NCI-H345 treated with DMSO at 0.1 percent for 48 hours (cell line): ENCODE data around the gene GCN1.

Experiments
- DNase-seq: peaks from one replicate; lab custom pipeline; 2025; ENCODE audit not compliant: unreplicated experiment; lab: John Stamatoyannopoulos, UW

GCN1 gene

GRCh38 chr12:120183211-120183631 lies 11.3 kb downstream of the GCN1 start:
- no peak for DNase-seq

- no peak for DNase-seq
These were observed 12.4 kb downstream of the GCN1 start for GRCh38 chr12:120181991-120182631.

DNA sequence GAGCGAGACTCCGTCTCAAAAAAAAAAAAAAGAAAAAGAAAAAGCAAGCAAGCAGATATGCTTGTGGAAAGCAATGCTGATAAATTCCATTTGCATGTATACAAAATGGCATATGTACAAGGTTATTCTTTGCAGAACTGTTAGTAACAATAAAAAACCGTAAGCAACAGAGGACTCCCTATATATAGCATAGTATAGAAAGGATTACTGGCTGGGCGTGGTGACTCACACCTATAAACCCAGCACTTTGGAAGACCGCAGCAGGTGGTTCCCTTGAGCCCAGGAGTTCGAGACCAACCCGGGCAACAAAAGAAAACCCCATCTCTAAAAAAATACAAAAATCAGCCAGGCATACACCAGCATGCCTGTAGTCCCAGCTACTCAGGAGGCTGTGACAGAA lies 13.5 kb downstream of the GCN1 start:
- DNase-seq, result no peak

GRCh38 chr12:120175537-120175936 lies 19.0 kb downstream of the GCN1 start:
- no peak for DNase-seq

- no peak for DNase-seq
These were observed 19.5 kb downstream of the GCN1 start for GRCh38 chr12:120175062-120175461.

DNA sequence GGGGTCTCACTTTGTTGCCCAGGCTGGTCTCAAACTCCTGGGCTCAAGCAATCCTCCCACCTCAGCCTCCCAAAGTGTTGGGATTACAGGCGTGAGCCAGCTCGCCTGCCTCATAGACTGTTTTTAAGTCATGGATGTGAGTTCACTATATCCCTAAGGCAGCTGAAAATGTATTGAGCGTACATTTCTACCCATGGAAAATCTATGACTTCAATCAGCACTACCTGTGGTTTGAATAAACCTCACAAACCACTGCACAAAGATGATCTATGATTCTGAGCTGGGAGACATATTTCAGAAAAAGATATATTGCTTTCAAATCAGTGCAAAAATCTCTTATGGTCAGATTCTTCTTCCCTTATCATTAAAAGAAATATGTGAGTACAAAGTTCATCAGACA lies 22.5 kb downstream of the GCN1 start:
- no peak for DNase-seq

DNA sequence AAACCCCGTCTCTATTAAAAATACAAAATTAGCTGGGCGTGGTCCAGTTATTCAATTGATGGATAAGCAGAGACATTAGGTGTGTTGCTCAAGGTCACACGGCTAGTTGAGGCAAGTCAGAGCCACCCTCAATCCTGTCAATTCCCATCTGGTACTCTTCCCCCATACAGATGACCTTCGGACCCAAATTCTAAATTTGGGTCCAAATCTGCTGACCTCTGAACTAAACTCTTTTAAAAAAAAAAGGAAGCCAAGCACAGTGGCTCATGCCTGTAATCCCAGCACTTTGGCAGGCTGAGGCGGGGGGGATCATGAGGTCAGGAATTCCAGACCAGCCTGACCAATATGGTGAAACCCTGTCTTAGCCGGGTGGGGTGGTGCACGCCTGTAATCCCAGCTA lies 23.9 kb downstream of the GCN1 start:
- DNase-seq, result no peak

GRCh38 chr12:120169946-120170345 lies 24.6 kb downstream of the GCN1 start:
- DNase-seq, result no peak

DNA sequence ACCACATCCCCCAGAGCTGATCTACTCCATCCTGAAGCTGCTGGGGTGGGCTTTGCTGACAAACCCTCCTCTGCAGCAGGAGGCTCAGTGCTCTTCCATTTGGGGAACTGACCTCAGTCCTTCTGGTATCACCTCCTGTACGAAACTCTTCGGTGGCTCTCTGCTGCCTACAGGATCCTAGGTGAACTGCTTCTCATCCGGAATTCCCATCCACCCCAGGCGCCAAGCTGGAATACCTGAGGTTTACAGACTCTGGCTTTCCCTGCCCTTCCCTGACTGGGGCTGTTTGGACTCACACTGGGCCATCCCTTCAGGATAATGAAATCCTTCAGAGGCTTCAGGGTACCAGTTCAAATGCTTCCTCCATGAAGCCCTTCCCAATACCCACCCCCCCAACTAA lies 26.2 kb downstream of the GCN1 start:
- DNase-seq, result no peak

- no peak for DNase-seq
These were observed 26.9 kb downstream of the GCN1 start for GRCh38 chr12:120167529-120168095.

DNA sequence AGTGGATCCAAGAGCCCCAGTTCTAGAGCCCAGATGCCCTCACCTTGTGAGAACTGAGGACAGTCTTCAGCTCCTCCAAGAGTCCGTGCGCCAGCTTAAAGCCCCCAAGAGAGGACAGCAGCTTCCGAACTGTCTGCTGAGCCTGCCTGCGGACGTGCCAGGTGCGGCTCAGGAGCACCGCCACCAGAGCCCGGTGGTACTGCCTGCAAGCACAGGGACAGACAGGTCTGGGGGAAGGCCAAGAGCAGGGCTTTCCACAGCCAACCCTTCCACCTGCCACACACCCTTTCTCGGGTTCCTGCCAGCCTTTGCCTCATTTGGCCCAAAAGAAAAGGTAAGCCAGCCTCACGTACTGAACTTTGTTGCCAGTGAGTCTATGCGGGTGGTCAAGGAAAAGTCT lies 30.2 kb downstream of the GCN1 start:
- DNase-seq, result no peak

DNA sequence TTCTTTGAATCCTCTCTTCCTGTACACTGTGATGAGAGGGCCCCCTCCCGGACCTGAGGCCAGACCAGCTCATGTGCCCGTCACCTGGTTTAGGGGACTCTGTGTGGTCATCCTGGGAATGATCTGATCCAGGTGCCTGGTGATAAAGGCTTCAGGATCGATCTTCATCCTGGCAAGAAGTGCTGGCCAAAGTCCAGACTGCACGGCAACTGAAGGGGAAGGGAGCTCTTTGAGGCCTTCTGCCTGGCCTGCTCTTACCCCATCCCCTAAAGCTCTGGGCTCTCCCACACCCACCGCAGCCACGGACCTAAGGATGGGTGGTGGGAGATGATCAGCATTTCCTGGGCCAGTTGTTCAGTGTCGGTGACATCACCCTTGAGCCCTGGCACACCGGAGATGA lies 31.8 kb downstream of the GCN1 start:
- no peak for DNase-seq

GRCh38 chr12:120161852-120162251 lies 32.7 kb downstream of the GCN1 start:
- no peak for DNase-seq

- DNase-seq, result no peak
These were observed 34.8 kb downstream of the GCN1 start for GRCh38 chr12:120159509-120160237.

DNA sequence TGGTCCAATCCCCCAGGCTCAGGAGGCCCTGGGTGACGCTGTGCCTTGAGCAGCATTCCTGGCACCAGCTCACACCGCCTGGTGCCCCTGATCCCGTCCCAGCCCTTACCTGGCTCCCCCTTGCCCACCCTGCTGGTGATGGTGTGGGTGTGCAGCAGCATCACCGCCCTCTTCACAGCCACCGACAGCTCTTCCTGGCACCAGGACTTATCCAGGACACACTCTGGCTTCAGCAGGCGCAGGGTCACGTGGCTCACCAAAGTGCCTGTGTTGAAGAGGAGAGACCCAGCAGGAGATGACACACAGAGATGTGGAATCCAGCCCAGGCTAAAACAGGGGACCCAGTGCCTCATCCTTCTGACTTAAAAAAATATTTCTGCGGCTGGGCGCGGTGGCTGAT lies 36.2 kb downstream of the GCN1 start:
- DNase-seq, result no peak

DNA sequence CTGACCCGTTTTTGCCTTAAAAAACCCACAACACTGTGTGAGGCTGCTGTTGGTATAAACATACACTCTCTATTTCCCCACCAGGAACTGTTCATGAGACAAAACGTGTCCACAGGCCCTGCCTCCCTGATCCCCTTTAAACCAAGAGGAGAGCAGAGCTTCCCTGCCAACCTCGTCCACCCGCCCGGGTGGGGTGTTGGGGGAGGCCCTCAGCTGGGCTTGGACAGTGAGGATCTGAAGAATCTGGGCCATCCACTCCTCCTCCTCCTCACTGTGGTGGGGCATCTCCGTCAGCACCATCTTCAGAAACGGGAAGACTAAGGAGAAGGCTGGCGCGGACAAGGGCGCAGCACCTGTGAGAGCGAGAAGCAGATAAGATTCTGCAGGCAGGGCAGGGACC lies 36.8 kb downstream of the GCN1 start:
- no peak for DNase-seq

- DNase-seq, result no peak
These were observed 37.9 kb downstream of the GCN1 start for GRCh38 chr12:120156315-120157259.

DNA sequence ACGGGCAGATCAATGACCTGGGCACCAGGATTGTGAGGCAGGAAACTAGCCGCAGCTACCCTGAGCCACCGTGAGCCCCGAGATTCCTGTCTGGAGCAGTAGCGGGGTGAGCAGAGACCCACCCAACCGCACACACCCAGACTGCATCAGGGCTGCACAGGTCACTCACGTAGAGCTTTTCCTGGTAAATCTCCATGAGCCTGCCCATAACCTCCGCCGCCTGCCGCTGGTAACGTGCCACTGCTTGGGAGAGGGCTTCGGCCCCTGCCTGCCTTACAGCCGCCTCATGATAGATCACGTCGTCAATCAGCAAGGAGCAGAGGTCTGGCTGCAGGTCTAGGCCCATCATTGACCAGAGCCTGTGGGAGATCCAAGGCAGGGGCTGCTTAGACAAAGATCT lies 39.4 kb downstream of the GCN1 start:
- no peak for DNase-seq

GRCh38 chr12:120150919-120151525 lies 43.5 kb downstream of the GCN1 start:
- DNase-seq, result no peak

DNA sequence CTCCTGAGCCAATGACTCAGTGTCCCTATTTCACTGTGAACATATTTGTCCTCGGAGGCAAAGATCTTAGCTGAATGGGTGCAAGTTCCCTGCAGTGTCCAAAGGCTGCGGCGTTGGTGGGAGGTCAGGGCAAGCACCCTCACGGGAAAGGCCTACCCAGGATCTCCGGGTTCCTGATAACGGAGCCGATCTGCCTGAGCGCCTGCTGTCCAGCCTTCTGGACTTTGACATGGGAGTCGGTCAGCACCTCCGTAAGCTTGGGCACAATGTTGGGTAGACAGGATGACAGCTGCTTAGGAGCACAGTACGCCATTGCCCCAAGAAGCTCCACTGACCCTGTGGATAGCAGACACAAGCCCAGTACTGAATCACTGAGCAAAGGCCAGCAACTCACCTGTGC lies 46.5 kb downstream of the GCN1 start:
- no peak for DNase-seq

- DNase-seq, result no peak
These were observed 49.4 kb downstream of the GCN1 start for GRCh38 chr12:120145164-120145563.
